Astrocyte (in vitro differentiated cells and primary cell): ENCODE measurements around the gene APPBP2. TPM values are rescaled to one million over a fixed set of nuclear protein-coding genes. Genes with fewer than 3 reads are reported as not detected.

Experiments used
- DNase-seq: peaks from one replicate; pipeline ENCODE4 v3.0.0-alpha.2; 2010; ENCODE audit warnings: low read depth
- FAIRE-seq: peaks from 2 replicates; lab custom pipeline; 2011; peaks lifted over from hg19 to GRCh38; lab: Jason Lieb, UNC
- H2AFZ ChIP-seq: 2 replicates; pipeline ENCODE4 v1.6.0; 2012; ENCODE audit warnings: low read depth, low read length, inconsistent platforms
- H3K27ac ChIP-seq: 2 replicates; pipeline ENCODE4 v1.5.1; 2011; ENCODE audit warnings: low read depth, low read length, inconsistent platforms
- H3K27me3 ChIP-seq: 2 replicates; pipeline ENCODE4 v1.6.0; 2011; ENCODE audit warnings: low read length, inconsistent platforms; ENCODE audit not compliant: insufficient read depth
- H3K36me3 ChIP-seq: 2 replicates; pipeline ENCODE4 v1.5.1; 2011; ENCODE audit warnings: low read length, inconsistent platforms; ENCODE audit not compliant: insufficient read depth
- H3K4me1 ChIP-seq: 2 replicates; pipeline ENCODE4 v1.5.1; 2011; ENCODE audit warnings: low read length, inconsistent platforms; ENCODE audit not compliant: insufficient read depth
- H3K4me2 ChIP-seq: 2 replicates; pipeline ENCODE4 v1.6.0; 2012; ENCODE audit warnings: low read length, inconsistent platforms
- H3K4me3 ChIP-seq: 2 replicates; pipeline ENCODE4 v1.5.1; 2011; ENCODE audit warnings: low read depth, mild to moderate bottlenecking, low read length, inconsistent platforms; ENCODE audit not compliant: insufficient read depth
- H3K79me2 ChIP-seq: 2 replicates; pipeline ENCODE4 v1.6.0; 2012; ENCODE audit warnings: mild to moderate bottlenecking, low read length, inconsistent platforms; ENCODE audit not compliant: insufficient read depth
- H3K9ac ChIP-seq: 2 replicates; pipeline ENCODE4 v1.6.0; 2012; ENCODE audit warnings: mild to moderate bottlenecking, low read length, inconsistent platforms
- H3K9me3 ChIP-seq: 2 replicates; pipeline ENCODE4 v1.5.1; 2012; ENCODE audit warnings: low read depth, mild to moderate bottlenecking, low read length, inconsistent platforms; ENCODE audit not compliant: insufficient read depth
- H4K20me1 ChIP-seq: 2 replicates; pipeline ENCODE4 v1.6.0; 2012; ENCODE audit warnings: low read length, inconsistent platforms; ENCODE audit not compliant: insufficient read depth
- H3K27ac Mint-ChIP-seq: one replicate; pipeline ENCODE4 v1.8.0; 2021; ENCODE audit warnings: mild to moderate bottlenecking, mixed read lengths; ENCODE audit not compliant: unreplicated experiment
- H3K27me3 Mint-ChIP-seq: one replicate; pipeline ENCODE4 v1.8.0; 2021; ENCODE audit warnings: low read depth, mixed read lengths; ENCODE audit not compliant: unreplicated experiment
- H3K36me3 Mint-ChIP-seq: one replicate; pipeline ENCODE4 v1.8.0; 2021; ENCODE audit warnings: low read depth, mixed read lengths; ENCODE audit not compliant: unreplicated experiment
- H3K4me1 Mint-ChIP-seq: one replicate; pipeline ENCODE4 v1.8.0; 2021; ENCODE audit warnings: low read depth, mixed read lengths; ENCODE audit not compliant: unreplicated experiment
- H3K4me3 Mint-ChIP-seq: one replicate; pipeline ENCODE4 v1.8.0; 2021; ENCODE audit warnings: mild to moderate bottlenecking, moderate library complexity, mixed read lengths; ENCODE audit not compliant: unreplicated experiment
- H3K9me3 Mint-ChIP-seq: one replicate; pipeline ENCODE4 v1.8.0; 2021; ENCODE audit warnings: mild to moderate bottlenecking, mixed read lengths; ENCODE audit not compliant: unreplicated experiment
- CTCF ChIP-seq: IDR thresholded peaks from 2 replicates; pipeline ENCODE4 v1.5.1; 2011; ENCODE audit warnings: low read depth, mild to moderate bottlenecking, inconsistent platforms, low read length, moderate library complexity; ENCODE audit not compliant: insufficient read depth
- EZH2 ChIP-seq: IDR thresholded peaks from 2 replicates; pipeline ENCODE4 v1.6.1; 2012; ENCODE audit warnings: mild to moderate bottlenecking, low read length, inconsistent platforms; ENCODE audit not compliant: insufficient read depth
- total RNA-seq: library from RNA; stranded (reverse); gene quantifications from 2 replicates; pipeline ENCODE4 v1.2.1, GENCODE V29; 2021

APPBP2 gene
- total RNA-seq, 1 donor from 2014 or later: 53.3 TPM

GRCh38 chr17:60527701-60528100 is 1.7 kb upstream of the APPBP2 start:
- H3K9ac ChIP-seq: no peak overlapping the region
- H3K4me3 Mint-ChIP-seq: peak overlapping the region; percentile 57
- H3K79me2 ChIP-seq: peaks cover 41% of the 10 kb centered on the region
- H3K4me1 ChIP-seq: peaks cover 3% of the 10 kb centered on the region
- H3K27me3 ChIP-seq: no peaks in the 10 kb centered on the region
- H3K36me3 Mint-ChIP-seq: no peaks in the 10 kb centered on the region
- DNase-seq (no peak), FAIRE-seq (no peak)
- H2AFZ ChIP-seq: no peak overlapping the region
- H3K27ac Mint-ChIP-seq: no peak overlapping the region
- TF ChIP-seq CTCF: no peak
- TF ChIP-seq EZH2: no peak
- no peaks in the 10 kb centered on the region for H3K27me3 Mint-ChIP-seq
- no peak overlapping the region for H3K27ac ChIP-seq
- H4K20me1 ChIP-seq: peaks cover 28% of the 10 kb centered on the region
- no peak overlapping the region for H3K4me3 ChIP-seq
- H3K36me3 ChIP-seq: no peaks in the 10 kb centered on the region
- no peak overlapping the region for H3K4me2 ChIP-seq
- H3K9me3 Mint-ChIP-seq: peaks cover 4% of the 10 kb centered on the region
- H3K4me1 Mint-ChIP-seq: peaks cover 12% of the 10 kb centered on the region
- H3K9me3 ChIP-seq: no peaks in the 10 kb centered on the region

- no peaks in the 10 kb centered on the region for H3K36me3 Mint-ChIP-seq
- peak overlapping the region; percentile 98 for H3K27ac ChIP-seq
- peak overlapping the region; percentile 97 for H3K27ac Mint-ChIP-seq
- peak overlapping the region; percentile 82 for H2AFZ ChIP-seq
- H3K27me3 Mint-ChIP-seq: no peaks in the 10 kb centered on the region
- peaks cover 3% of the 10 kb centered on the region for H3K4me1 ChIP-seq
- peaks cover 2% of the 10 kb centered on the region for H3K9me3 Mint-ChIP-seq
- peak overlapping the region; percentile 100 for H3K4me3 ChIP-seq
- no peaks in the 10 kb centered on the region for H3K27me3 ChIP-seq
- peaks cover 38% of the 10 kb centered on the region for H4K20me1 ChIP-seq
- H3K9me3 ChIP-seq: no peaks in the 10 kb centered on the region
- FAIRE-seq: no peak
- no peaks in the 10 kb centered on the region for H3K36me3 ChIP-seq
- peak overlapping the region; percentile 95 for H3K4me3 Mint-ChIP-seq
- TF ChIP-seq CTCF: no peak
- no peak for TF ChIP-seq EZH2
- peak overlapping the region; percentile 98 for H3K4me2 ChIP-seq
- peak overlapping the region; percentile 100 for H3K9ac ChIP-seq
- H3K79me2 ChIP-seq: peaks cover 51% of the 10 kb centered on the region
- DNase-seq: peak; percentile 18
- peaks cover 17% of the 10 kb centered on the region for H3K4me1 Mint-ChIP-seq
Observed at GRCh38 chr17:60526726-60527125, 684 bp upstream of the APPBP2 start.

- no peak for FAIRE-seq
- H3K9me3 Mint-ChIP-seq: peaks cover 2% of the 10 kb centered on the region
Observed at GRCh38 chr17:60525328-60525684, 736 bp downstream of the APPBP2 start.

More at GRCh38 chr17:60525328-60525684, 736 bp downstream of the APPBP2 start:
- peak overlapping the region; percentile 98 for H3K4me2 ChIP-seq
- H3K4me3 Mint-ChIP-seq: peak overlapping the region; percentile 95
- no peaks in the 10 kb centered on the region for H3K27me3 ChIP-seq
- no peaks in the 10 kb centered on the region for H3K36me3 Mint-ChIP-seq
- TF ChIP-seq CTCF (no peak), EZH2 (no peak)
- H2AFZ ChIP-seq: peak overlapping the region; percentile 82
- H3K27ac Mint-ChIP-seq: peak overlapping the region; percentile 97
- DNase-seq: peak; percentile 12
- no peaks in the 10 kb centered on the region for H3K27me3 Mint-ChIP-seq
- peaks cover 65% of the 10 kb centered on the region for H3K79me2 ChIP-seq
- no peaks in the 10 kb centered on the region for H3K9me3 ChIP-seq
- H4K20me1 ChIP-seq: peaks cover 52% of the 10 kb centered on the region
- peak overlapping the region; percentile 100 for H3K9ac ChIP-seq
- peak overlapping the region; percentile 100 for H3K4me3 ChIP-seq
- peaks cover 17% of the 10 kb centered on the region for H3K4me1 Mint-ChIP-seq
- peak overlapping the region; percentile 98 for H3K27ac ChIP-seq
- peaks cover 3% of the 10 kb centered on the region for H3K4me1 ChIP-seq
- H3K36me3 ChIP-seq: no peaks in the 10 kb centered on the region
